ENCODE measurements around the gene KCNH4.

Gene KCNH4

GRCh38 chr17:42201458-42201772 is 20.5 kb upstream of the KCNH4 start:
- Histone ChIP-seq H3K4me1 (ENCODE audit: control insufficient read depth, low read length) (no peaks in the 10 kb centered on the region; the same call in 1 of the 2 replicates), H3K9me2 (replicated peaks; ENCODE audit: control insufficient read depth, low read length) (no peaks in the 10 kb centered on the region), H3K9me3 (ENCODE audit: control insufficient read depth, insufficient read depth, low read length) (no peaks in the 10 kb centered on the region), H3K27me3 (ENCODE audit: control insufficient read depth, low read length) (no peaks in the 10 kb centered on the region), H3K4me3 (ENCODE audit: low read length) (no peak overlapping the region), H3K27ac (ENCODE audit: low read depth, low read length) (no peak overlapping the region), H3K79me2 (ENCODE audit: control insufficient read depth, low read length) (no peaks in the 10 kb centered on the region), H3K4me2 (ENCODE audit: low read length) (no peak overlapping the region), H3F3A (ENCODE audit: control insufficient read depth, insufficient read depth) (no peaks in the 10 kb centered on the region; the same call in 1 of the 2 replicates), H3K36me3 (ENCODE audit: control insufficient read depth, low read length) (peaks cover 34% of the 10 kb centered on the region), H4K20me1 (ENCODE audit: control insufficient read depth, insufficient read depth, low read depth, low read length) (no peaks in the 10 kb centered on the region)
- no peak for TF ChIP-seq EZH2phosphoT487 (IDR thresholded peaks at IDR 0.05; ENCODE audit: borderline replicate concordance, low read length)
- no peak for TF ChIP-seq CTCF (IDR thresholded peaks at IDR 0.05; ENCODE audit: low read depth, low read length, poor library complexity, severe bottlenecking)

- H3K79me2 ChIP-seq (ENCODE audit: control insufficient read depth, low read length) = no peaks in the 10 kb centered on the region
- no peaks in the 10 kb centered on the region for H3K9me3 ChIP-seq (ENCODE audit: control insufficient read depth, insufficient read depth, low read length)
- no peaks in the 10 kb centered on the region; the same call in 1 of the 2 replicates for H3F3A ChIP-seq (ENCODE audit: control insufficient read depth, insufficient read depth)
- no peak overlapping the region for H3K4me2 ChIP-seq (ENCODE audit: low read length)
- no peak for TF ChIP-seq EZH2phosphoT487 (IDR thresholded peaks at IDR 0.05; ENCODE audit: borderline replicate concordance, low read length)
- TF ChIP-seq CTCF (IDR thresholded peaks at IDR 0.05; ENCODE audit: low read depth, low read length, poor library complexity, severe bottlenecking) = no peak
- no peaks in the 10 kb centered on the region for H3K27me3 ChIP-seq (ENCODE audit: control insufficient read depth, low read length)
- no peaks in the 10 kb centered on the region for H4K20me1 ChIP-seq (ENCODE audit: control insufficient read depth, insufficient read depth, low read depth, low read length)
- H3K4me1 ChIP-seq (ENCODE audit: control insufficient read depth, low read length) = peaks cover 5% of the 10 kb centered on the region
- H3K4me3 ChIP-seq (ENCODE audit: low read length) = no peak overlapping the region
- H3K27ac ChIP-seq (ENCODE audit: low read depth, low read length) = no peak overlapping the region
- H3K9me2 ChIP-seq (replicated peaks; ENCODE audit: control insufficient read depth, low read length) = no peaks in the 10 kb centered on the region
- peaks cover 32% of the 10 kb centered on the region; the same call in 1 of the 2 replicates for H3K36me3 ChIP-seq (ENCODE audit: control insufficient read depth, low read length)
These were observed 19.9 kb upstream of the KCNH4 start for GRCh38 chr17:42200706-42201457.

GRCh38 chr17:42199416-42200011 is 18.6 kb upstream of the KCNH4 start:
- H3K36me3 ChIP-seq (ENCODE audit: control insufficient read depth, low read length) = peaks cover 29% of the 10 kb centered on the region; the same call in 1 of the 2 replicates

More at GRCh38 chr17:42199416-42200011, 18.6 kb upstream of the KCNH4 start:
- no peak for TF ChIP-seq EZH2phosphoT487 (IDR thresholded peaks at IDR 0.05; ENCODE audit: borderline replicate concordance, low read length)
- TF ChIP-seq CTCF (IDR thresholded peaks at IDR 0.05; ENCODE audit: low read depth, low read length, poor library complexity, severe bottlenecking) = no peak
- H3K9me3 ChIP-seq (ENCODE audit: control insufficient read depth, insufficient read depth, low read length) = no peaks in the 10 kb centered on the region
- no peak overlapping the region for H3K4me2 ChIP-seq (ENCODE audit: low read length)
- H3K27me3 ChIP-seq (ENCODE audit: control insufficient read depth, low read length) = no peaks in the 10 kb centered on the region
- no peaks in the 10 kb centered on the region for H4K20me1 ChIP-seq (ENCODE audit: control insufficient read depth, insufficient read depth, low read depth, low read length)
- H3K9me2 ChIP-seq (replicated peaks; ENCODE audit: control insufficient read depth, low read length) = no peaks in the 10 kb centered on the region
- H3K79me2 ChIP-seq (ENCODE audit: control insufficient read depth, low read length) = no peaks in the 10 kb centered on the region
- peaks cover 10% of the 10 kb centered on the region for H3K4me1 ChIP-seq (ENCODE audit: control insufficient read depth, low read length)
- H3K4me3 ChIP-seq (ENCODE audit: low read length) = no peak overlapping the region
- no peak overlapping the region for H3K27ac ChIP-seq (ENCODE audit: low read depth, low read length)
- no peaks in the 10 kb centered on the region; the same call in 1 of the 2 replicates for H3F3A ChIP-seq (ENCODE audit: control insufficient read depth, insufficient read depth)

Measured in DOHH2 (cell line).